ENCODE data around the gene MTMR8. TPM values are rescaled to one million over a fixed set of nuclear protein-coding genes. Genes with fewer than 3 reads are reported as not detected.

The MTMR8 gene
- total RNA-seq, 1 experiment from 2014 or later, result 1.1 TPM

- Histone ChIP-seq H3K4me3 (replicated peaks in 1 of 2; ENCODE audit: low read depth in 1 of 2, low read length in 2 of 2) (no peak overlapping the region), H4K20me1 (ENCODE audit: insufficient read depth) (no peaks in the 10 kb centered on the region), H3K9me3 (ENCODE audit: control insufficient read depth in 1 of 2, insufficient read depth in 1 of 2, low read depth in 1 of 2, low read length in 2 of 2) (no peaks in the 10 kb centered on the region), H3K36me3 (ENCODE audit: control insufficient read depth in 1 of 2, insufficient read depth in 2 of 2, low read length in 2 of 2) (no peaks in the 10 kb centered on the region), H2AFZ (ENCODE audit: low read depth, low read length, poor library complexity, severe bottlenecking) (no peak overlapping the region), H3K79me2 (ENCODE audit: insufficient read depth, low read length) (no peaks in the 10 kb centered on the region), H3K9me2 (ENCODE audit: insufficient read depth) (no peaks in the 10 kb centered on the region), H3K4me2 (ENCODE audit: low read length) (no peak overlapping the region), H3K4me1 (ENCODE audit: control insufficient read depth in 1 of 2, insufficient read depth in 2 of 2, low read length in 2 of 2) (no peaks in the 10 kb centered on the region), H3K27me3 (ENCODE audit: insufficient read depth, low read length) (no peaks in the 10 kb centered on the region), H3K9ac (ENCODE audit: low read length) (no peak overlapping the region), H3K27ac (ENCODE audit: low read depth, low read length) (no peak overlapping the region)
- ATAC-seq (no peak), DNase-seq (ENCODE audit: low read depth, low spot score) (no peak)
- CTCF ChIA-PET, result no interaction called here
- intact Hi-C loops (cut with micrococcal nuclease), result no loop called here
- POLR2A ChIA-PET, result no interaction called here
- no TSS peak for BruUV-seq (replicated peaks)
- no peak for TF ChIP-seq ZFX (IDR thresholded peaks at IDR 0.05)
- TF ChIP-seq CTCF (IDR thresholded peaks at IDR 0.05 in 2 of 3, conservative IDR thresholded peaks at IDR 0.05 in 1 of 3; ENCODE audit: borderline replicate concordance in 1 of 3, insufficient read depth in 1 of 3, low read depth in 2 of 3, low read length in 2 of 3), result no peak
- TF ChIP-seq, protein P1, sequence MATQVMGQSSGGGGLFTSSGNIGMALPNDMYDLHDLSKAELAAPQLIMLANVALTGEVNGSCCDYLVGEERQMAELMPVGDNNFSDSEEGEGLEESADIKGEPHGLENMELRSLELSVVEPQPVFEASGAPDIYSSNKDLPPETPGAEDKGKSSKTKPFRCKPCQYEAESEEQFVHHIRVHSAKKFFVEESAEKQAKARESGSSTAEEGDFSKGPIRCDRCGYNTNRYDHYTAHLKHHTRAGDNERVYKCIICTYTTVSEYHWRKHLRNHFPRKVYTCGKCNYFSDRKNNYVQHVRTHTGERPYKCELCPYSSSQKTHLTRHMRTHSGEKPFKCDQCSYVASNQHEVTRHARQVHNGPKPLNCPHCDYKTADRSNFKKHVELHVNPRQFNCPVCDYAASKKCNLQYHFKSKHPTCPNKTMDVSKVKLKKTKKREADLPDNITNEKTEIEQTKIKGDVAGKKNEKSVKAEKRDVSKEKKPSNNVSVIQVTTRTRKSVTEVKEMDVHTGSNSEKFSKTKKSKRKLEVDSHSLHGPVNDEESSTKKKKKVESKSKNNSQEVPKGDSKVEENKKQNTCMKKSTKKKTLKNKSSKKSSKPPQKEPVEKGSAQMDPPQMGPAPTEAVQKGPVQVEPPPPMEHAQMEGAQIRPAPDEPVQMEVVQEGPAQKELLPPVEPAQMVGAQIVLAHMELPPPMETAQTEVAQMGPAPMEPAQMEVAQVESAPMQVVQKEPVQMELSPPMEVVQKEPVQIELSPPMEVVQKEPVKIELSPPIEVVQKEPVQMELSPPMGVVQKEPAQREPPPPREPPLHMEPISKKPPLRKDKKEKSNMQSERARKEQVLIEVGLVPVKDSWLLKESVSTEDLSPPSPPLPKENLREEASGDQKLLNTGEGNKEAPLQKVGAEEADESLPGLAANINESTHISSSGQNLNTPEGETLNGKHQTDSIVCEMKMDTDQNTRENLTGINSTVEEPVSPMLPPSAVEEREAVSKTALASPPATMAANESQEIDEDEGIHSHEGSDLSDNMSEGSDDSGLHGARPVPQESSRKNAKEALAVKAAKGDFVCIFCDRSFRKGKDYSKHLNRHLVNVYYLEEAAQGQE (IDR thresholded peaks at IDR 0.05; ENCODE audit: low read depth), result no peak
- no peak for TF ChIP-seq ATF3 (IDR thresholded peaks at IDR 0.05)
- no peak for TF ChIP-seq EZH2 (IDR thresholded peaks at IDR 0.05)
- TF ChIP-seq SIN3A (IDR thresholded peaks at IDR 0.05; ENCODE audit: low read depth), result no peak
- RAD21 ChIA-PET (ENCODE audit: low non-redundant PET in 1 of 2, low total read pairs in 2 of 2, uncharacterized antibody in 2 of 2, unreplicated experiment in 2 of 2), result no interaction called here
Observed at GRCh38 chrX:64291123-64291522, 104.1 kb downstream of the MTMR8 start.
